SU-DHL-6 (cell line): ENCODE results near the gene NDUFA8.
"Not testable (repeated sequence)": the region's sequence is repeated elsewhere in the genome, so short reads cannot be mapped to it uniquely, and the experiment has no call there.

Experiments
- H2AFZ ChIP-seq: fragments of 200-600 bp; sonication (generic); 2 replicates; pipeline ENCODE4 v1.6.1; 2014; ENCODE audit warnings: low read depth, mild to moderate bottlenecking, moderate library complexity, mixed read lengths, antibody characterized with exemption, low read length; ENCODE audit not compliant: severe bottlenecking
- H3F3A ChIP-seq: fragments of 200-600 bp; shearing (Covaris generic); 2 replicates; pipeline ENCODE4 v1.6.0; 2016; ENCODE audit warnings: antibody characterized with exemption, mild to moderate bottlenecking; ENCODE audit not compliant: insufficient read depth
- H3K27ac ChIP-seq: fragments of 200-600 bp; sonication (generic); 2 replicates; pipeline ENCODE4 v1.5.1; 2016; ENCODE audit warnings: low read depth, mild to moderate bottlenecking, low read length, moderate library complexity, mixed read lengths
- H3K27me3 ChIP-seq: fragments of 200-600 bp; sonication (generic), shearing (Covaris generic); 2 replicates; pipeline ENCODE4 v1.6.0; 2014; ENCODE audit warnings: mild to moderate bottlenecking, low read length
- H3K36me3 ChIP-seq: fragments of 200-600 bp; sonication (generic); 2 replicates; pipeline ENCODE4 v1.6.1; 2014; ENCODE audit warnings: mild to moderate bottlenecking, low read length, mixed read lengths
- H3K4me2 ChIP-seq: fragments of 300-600, 200-600 bp; shearing (Covaris generic), sonication (generic); 2 replicates; pipeline ENCODE4 v1.6.0; 2014; ENCODE audit warnings: low read length, low read depth, mild to moderate bottlenecking; ENCODE audit not compliant: poor library complexity, severe bottlenecking
- H3K4me3 ChIP-seq: fragments of 200-600 bp; sonication (generic); 2 replicates; pipeline ENCODE4 v1.5.1; 2014; ENCODE audit warnings: antibody characterized with exemption, low read length, mild to moderate bottlenecking, mixed read lengths; ENCODE audit not compliant: insufficient read depth, poor library complexity, severe bottlenecking
- H3K79me2 ChIP-seq: fragments of 200-600 bp; sonication (generic); 2 replicates; pipeline ENCODE4 v1.6.1; 2014; ENCODE audit warnings: mild to moderate bottlenecking, low read length, moderate library complexity; ENCODE audit not compliant: insufficient read depth
- H3K9ac ChIP-seq: fragments of 200-600 bp; sonication (generic); 2 replicates; pipeline ENCODE4 v1.7.0; 2014; ENCODE audit warnings: mild to moderate bottlenecking, low read length
- H3K9me2 ChIP-seq: fragments of 200-600 bp; sonication (generic); replicated peaks from 2 replicates; pipeline ENCODE4 v1.6.1; 2014; ENCODE audit warnings: low read length; ENCODE audit not compliant: insufficient read depth
- H3K9me3 ChIP-seq: fragments of 200-600 bp; sonication (generic); 2 replicates; pipeline ENCODE4 v1.6.1; 2014; ENCODE audit warnings: low read length, mixed read lengths; ENCODE audit not compliant: insufficient read depth
- H4K20me1 ChIP-seq: fragments of 200-600 bp; sonication (generic); 2 replicates; pipeline ENCODE4 v1.6.1; 2014; ENCODE audit warnings: low read depth, mild to moderate bottlenecking, antibody characterized with exemption, low read length, moderate library complexity, mixed read lengths
- CTCF ChIP-seq: fragments of 200-600 bp; sonication (generic); IDR thresholded peaks from one replicate; pipeline ENCODE4 v1.5.1; 2017; ENCODE audit warnings: antibody characterized with exemption, mild to moderate bottlenecking, low read length, moderate library complexity; ENCODE audit not compliant: insufficient read depth, poor library complexity, severe bottlenecking
- EZH2phosphoT487 ChIP-seq: fragments of 200-600 bp; sonication (generic), shearing (Covaris generic); conservative IDR thresholded peaks from 2 replicates; pipeline ENCODE4 v1.6.1; 2018; ENCODE audit warnings: mild to moderate bottlenecking, antibody characterized with exemption, low read length, moderate library complexity, mixed read lengths

The NDUFA8 gene

GRCh38 chr9:122119166-122119521, 40.4 kb downstream of the NDUFA8 start:
- TF ChIP-seq EZH2phosphoT487: no peak
- no peak for TF ChIP-seq CTCF
- Histone ChIP-seq H3K4me2 (no peak overlapping the region), H3K79me2 (no peaks in the 10 kb centered on the region)

GRCh38 chr9:122118343-122119165, 41.0 kb downstream of the NDUFA8 start:
- Histone ChIP-seq H3K9ac (no peak overlapping the region), H3K36me3 (no peaks in the 10 kb centered on the region), H2AFZ (no peak overlapping the region), H3K4me2 (no peak overlapping the region), H3K79me2 (no peaks in the 10 kb centered on the region), H3K27ac (no peak overlapping the region), H3K4me3 (no peak overlapping the region), H3K9me2 (no peaks in the 10 kb centered on the region), H3F3A (no peaks in the 10 kb centered on the region), H3K27me3 (no peaks in the 10 kb centered on the region), H3K9me3 (no peaks in the 10 kb centered on the region), H4K20me1 (no peaks in the 10 kb centered on the region)
- TF ChIP-seq CTCF: no peak
- no peak for TF ChIP-seq EZH2phosphoT487

More at GRCh38 chr9:122119166-122119521, 40.4 kb downstream of the NDUFA8 start:
- Histone ChIP-seq H3K36me3 (no peaks in the 10 kb centered on the region), H3K4me3 (no peak overlapping the region), H3K27ac (no peak overlapping the region), H3F3A (no peaks in the 10 kb centered on the region), H2AFZ (no peak overlapping the region), H3K9me2 (no peaks in the 10 kb centered on the region), H4K20me1 (no peaks in the 10 kb centered on the region), H3K9me3 (no peaks in the 10 kb centered on the region), H3K27me3 (no peaks in the 10 kb centered on the region), H3K9ac (no peak overlapping the region)

- not testable (repeated sequence) for H3K9me3 ChIP-seq, H3K36me3 ChIP-seq, H2AFZ ChIP-seq, H3K79me2 ChIP-seq, H4K20me1 ChIP-seq, H3K4me3 ChIP-seq, H3K9ac ChIP-seq, H3K4me2 ChIP-seq, H3K9me2 ChIP-seq, H3K27me3 ChIP-seq, H3F3A ChIP-seq, H3K27ac ChIP-seq
Measured at GRCh38 chr9:122117241-122117640, 42.3 kb downstream of the NDUFA8 start.

GRCh38 chr9:122116448-122117173, 43.0 kb downstream of the NDUFA8 start:
- Histone ChIP-seq H3K9ac (no peak overlapping the region), H3K9me2 (no peaks in the 10 kb centered on the region)

More at GRCh38 chr9:122116448-122117173, 43.0 kb downstream of the NDUFA8 start:
- H3K36me3 ChIP-seq: no peaks in the 10 kb centered on the region
- H3K4me2 ChIP-seq: no peak overlapping the region
- H3K79me2 ChIP-seq: no peaks in the 10 kb centered on the region
- H2AFZ ChIP-seq: no peak overlapping the region
- H3K4me3 ChIP-seq: no peak overlapping the region
- no peaks in the 10 kb centered on the region for H3F3A ChIP-seq
- no peaks in the 10 kb centered on the region for H3K27me3 ChIP-seq
- no peaks in the 10 kb centered on the region for H3K9me3 ChIP-seq
- no peaks in the 10 kb centered on the region for H4K20me1 ChIP-seq
- TF ChIP-seq CTCF (no peak), EZH2phosphoT487 (no peak)
- no peak overlapping the region for H3K27ac ChIP-seq
